Thymus (tissue), 11 donors: ENCODE measurements around the gene ASIC3. TPM values are rescaled to one million over a fixed set of nuclear protein-coding genes. Genes with fewer than 3 reads are reported as not detected.
"Not testable (repeated sequence)": the region's sequence is repeated elsewhere in the genome, so short reads cannot be mapped to it uniquely, and the experiment has no call there.

Source experiments
- DNase-seq, 9 donors: peaks; one replicate each; pipeline ENCODE4 v3.0.0-alpha.2; 2013; ENCODE audit warnings: low spot score in 9 of 9, low read depth in 6 of 9, missing footprints in 1 of 9
- H3K27ac ChIP-seq, 2 donors: one replicate each; pipeline ENCODE4 v1.5.1; 2013; ENCODE audit warnings: control low read depth in 1 of 2, low read depth in 1 of 2, low read length in 1 of 2, mild to moderate bottlenecking in 1 of 2, moderate library complexity in 1 of 2
- H3K27me3 ChIP-seq, 2 donors: one replicate each; pipeline ENCODE4 v1.5.1; 2013; ENCODE audit warnings: low read length in 1 of 2; ENCODE audit not compliant: control insufficient read depth in 2 of 2, insufficient read depth in 1 of 2
- H3K36me3 ChIP-seq, 2 donors: one replicate each; pipeline ENCODE4 v1.5.1; 2013; ENCODE audit warnings: low read length in 1 of 2, mild to moderate bottlenecking in 1 of 2, moderate library complexity in 1 of 2; ENCODE audit not compliant: control insufficient read depth in 2 of 2, insufficient read depth in 2 of 2
- H3K4me1 ChIP-seq, 2 donors: one replicate each; pipeline ENCODE4 v1.5.1; 2013; ENCODE audit warnings: low read length in 2 of 2; ENCODE audit not compliant: control insufficient read depth in 2 of 2, insufficient read depth in 2 of 2
- H3K4me3 ChIP-seq, 2 donors: one replicate each; pipeline ENCODE4 v1.5.1; 2013; ENCODE audit warnings: low read length in 2 of 2, control low read depth in 1 of 2, mild to moderate bottlenecking in 1 of 2
- H3K9me3 ChIP-seq, 2 donors: one replicate each; pipeline ENCODE4 v1.5.1; 2013; ENCODE audit warnings: low read length in 1 of 2, mild to moderate bottlenecking in 1 of 2; ENCODE audit not compliant: control insufficient read depth in 2 of 2, insufficient read depth in 1 of 2
- WGBS: extraction: QIAGEN DNeasy Blood & Tissue Kit; methylation state at CpG from one replicate; pipeline ENCODE4 v1.1.7; 2013; 5-methylcytosine and 5-hydroxymethylcytosine counted together
- polyA plus RNA-seq: library from polyadenylated mRNA; stranded (reverse); fragments of 200-250 nt; gene quantifications from one replicate; pipeline ENCODE4 v1.2.3, GENCODE V29; 2013
- total RNA-seq: library from RNA; stranded (reverse); fragments of 120-200 nt; gene quantifications from one replicate; pipeline ENCODE4 v1.2.4, GENCODE V29; 2013
- donor health status: healthy.

ASIC3 gene
- total and polyA plus RNA-seq, 2 donors, result 0.14 to 10.6 TPM

- not testable (repeated sequence) for DNase-seq, H3K36me3 ChIP-seq, H3K9me3 ChIP-seq
- H3K4me3 ChIP-seq, result peak overlapping the region; percentile 86
- 10% methylated on average over 16 of the region's 16 CpGs for WGBS
- H3K27me3 ChIP-seq, result peaks cover 0 to 45% of the 10 kb centered on the region in 2 donors
- H3K27ac ChIP-seq, result peak overlapping the region; percentile 71 to 82
- peaks cover 9 to 15% of the 10 kb centered on the region in 2 donors for H3K4me1 ChIP-seq
Measured at GRCh38 chr7:151027728-151028130, 20.6 kb upstream of the ASIC3 start.

DNA sequence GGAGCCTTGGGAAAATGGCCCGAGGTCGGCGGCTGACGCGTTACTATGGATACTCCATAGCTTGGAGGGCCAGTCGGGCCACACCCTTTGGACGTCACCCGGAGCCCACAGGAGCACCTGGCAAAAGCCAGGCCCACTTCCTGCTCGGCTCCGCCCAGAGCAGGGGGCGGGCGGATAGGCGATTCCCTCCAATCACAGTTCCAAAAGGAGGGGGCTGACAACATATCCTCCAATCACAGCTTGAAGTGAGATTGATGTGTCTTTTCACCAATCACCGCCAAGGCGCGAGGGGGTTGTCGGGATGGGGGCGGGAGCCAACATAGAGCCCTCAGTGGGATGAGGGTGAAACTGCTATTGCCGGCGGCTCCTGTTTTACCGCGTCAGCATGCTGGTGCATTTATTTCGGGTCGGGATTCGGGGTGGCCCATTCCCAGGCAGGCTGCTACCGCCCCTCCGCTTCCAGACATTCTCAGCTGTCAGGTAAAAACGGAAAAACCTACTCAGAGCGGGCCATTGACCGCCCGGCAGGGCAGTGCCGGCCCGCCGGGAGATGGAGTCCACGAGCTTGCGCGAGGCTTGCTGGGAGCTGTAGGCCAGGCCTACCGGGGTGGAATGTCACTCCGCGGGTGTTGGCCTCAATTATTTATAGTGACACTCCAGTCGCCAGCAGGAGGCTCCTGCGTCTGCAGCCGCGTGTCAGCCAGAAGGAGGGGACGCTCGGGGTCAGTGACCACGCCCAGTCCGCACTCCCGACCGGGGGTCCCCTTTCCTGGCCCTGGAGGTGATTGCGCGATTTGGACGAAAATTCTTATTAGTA is 20.0 kb upstream of the ASIC3 start, which contains the start of gene ABCB8:
TSS of gene ABCB8 (plus strand) at position 320 of the 817 bp plus-strand sequence. CDS start at position 386, 66 bp downstream.
- Histone ChIP-seq H3K36me3 (peaks cover 10 to 11% of the 10 kb centered on the region in 2 donors), H3K4me3 (peak within 1 kb of the TSS; percentile 86), H3K27ac (peak within 1 kb of the TSS; percentile 80 to 82), H3K27me3 (peaks cover 0 to 38% of the 10 kb centered on the region in 2 donors), H3K9me3 (no peaks in the 10 kb centered on the region), H3K4me1 (peaks cover 9 to 15% of the 10 kb centered on the region in 2 donors)
- WGBS, result 1% methylated on average over 53 of the region's 53 CpGs
- peak; percentile 98 to 100 (median 99) for DNase-seq

GRCh38 chr7:151028948-151029501 is 19.3 kb upstream of the ASIC3 start:
- no peak for DNase-seq
- peaks cover 0 to 33% of the 10 kb centered on the region in 2 donors for H3K27me3 ChIP-seq
- peaks cover 12 to 15% of the 10 kb centered on the region in 2 donors for H3K36me3 ChIP-seq
- WGBS, result 81% methylated on average over 17 of the region's 17 CpGs
- peak overlapping the region; percentile 86 for H3K4me3 ChIP-seq
- H3K9me3 ChIP-seq, result no peaks in the 10 kb centered on the region
- peaks cover 9 to 15% of the 10 kb centered on the region in 2 donors for H3K4me1 ChIP-seq
- no peak overlapping the region for H3K27ac ChIP-seq

DNA sequence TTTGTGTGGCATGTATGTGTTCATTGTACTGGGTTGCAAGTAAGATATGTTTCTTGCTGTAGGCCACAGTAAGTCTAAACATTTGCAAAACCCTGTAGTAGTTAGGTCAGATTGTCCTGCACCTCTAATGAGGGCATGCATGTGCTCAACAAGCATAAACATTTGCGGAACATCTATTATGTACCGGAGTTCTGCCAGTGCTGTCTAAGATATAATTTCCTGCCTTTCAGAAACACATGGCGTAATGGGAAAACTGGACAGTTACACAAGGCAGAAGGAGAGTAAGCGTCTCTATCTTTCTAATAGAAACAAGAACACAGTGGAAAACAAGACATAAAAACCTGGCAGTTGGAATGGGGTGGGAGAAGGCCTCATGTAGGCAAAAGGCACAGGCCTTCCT is 17.3 kb upstream of the ASIC3 start:
- peaks cover 0 to 15% of the 10 kb centered on the region in 2 donors for H3K27me3 ChIP-seq
- WGBS, result 99% methylated on average over 4 of the region's 4 CpGs
- H3K4me3 ChIP-seq, result no peak overlapping the region
- no peaks in the 10 kb centered on the region for H3K9me3 ChIP-seq
- no peak for DNase-seq
- H3K27ac ChIP-seq, result no peak overlapping the region
- H3K36me3 ChIP-seq, result peaks cover 32 to 33% of the 10 kb centered on the region in 2 donors
- peaks cover 9 to 15% of the 10 kb centered on the region in 2 donors for H3K4me1 ChIP-seq

GRCh38 chr7:151032936-151033863 is 15.1 kb upstream of the ASIC3 start:
- WGBS, result 96% methylated on average over 17 of the region's 17 CpGs
- Histone ChIP-seq H3K27me3 (no peaks in the 10 kb centered on the region), H3K36me3 (peaks cover 44 to 51% of the 10 kb centered on the region in 2 donors), H3K27ac (no peak overlapping the region), H3K4me1 (peaks cover 6 to 7% of the 10 kb centered on the region in 2 donors), H3K4me3 (no peak overlapping the region), H3K9me3 (no peaks in the 10 kb centered on the region)
- no peak for DNase-seq

- Histone ChIP-seq H3K4me3 (no peak overlapping the region), H3K9me3 (no peaks in the 10 kb centered on the region), H3K27ac (no peak overlapping the region), H3K36me3 (peaks cover 46 to 51% of the 10 kb centered on the region in 2 donors), H3K4me1 (peaks cover 5 to 9% of the 10 kb centered on the region in 2 donors), H3K27me3 (no peaks in the 10 kb centered on the region)
- DNase-seq, result no peak
- WGBS, result 98% methylated on average over 5 of the region's 5 CpGs
Measured at GRCh38 chr7:151033864-151034249, 14.5 kb upstream of the ASIC3 start.

DNA sequence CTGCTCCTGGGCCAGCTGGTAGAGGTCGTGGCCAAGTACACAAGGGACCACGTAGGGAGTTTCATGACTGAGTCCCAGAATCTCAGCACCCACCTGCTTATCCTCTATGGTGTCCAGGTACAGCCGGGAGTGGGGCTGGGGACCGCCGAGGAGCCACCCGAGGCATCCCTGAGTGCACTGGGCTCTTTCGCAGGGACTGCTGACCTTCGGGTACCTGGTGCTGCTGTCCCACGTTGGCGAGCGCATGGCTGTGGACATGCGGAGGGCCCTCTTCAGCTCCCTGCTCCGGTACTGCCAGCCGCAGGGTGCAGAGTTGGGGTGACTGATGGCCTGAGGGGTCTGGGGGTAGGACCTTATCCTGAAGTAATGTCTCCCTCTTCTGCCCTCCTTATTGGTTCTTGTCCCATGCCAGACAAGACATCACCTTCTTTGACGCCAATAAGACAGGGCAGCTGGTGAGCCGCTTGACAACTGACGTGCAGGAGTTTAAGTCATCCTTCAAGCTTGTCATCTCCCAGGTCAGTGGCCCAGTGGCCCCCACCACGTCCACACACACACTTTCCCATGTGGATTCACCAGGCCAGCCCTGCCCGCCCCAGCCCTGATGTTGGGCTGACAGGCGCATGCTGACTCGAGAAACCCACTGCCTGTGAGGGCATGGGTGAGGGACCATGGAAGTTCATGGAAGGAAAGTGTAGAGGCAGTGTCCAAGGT is 13.9 kb upstream of the ASIC3 start:
- H3K9me3 ChIP-seq, result no peaks in the 10 kb centered on the region
- H3K4me3 ChIP-seq, result no peak overlapping the region
- H3K27ac ChIP-seq, result no peak overlapping the region
- DNase-seq, result no peak
- H3K36me3 ChIP-seq, result peaks cover 46 to 51% of the 10 kb centered on the region in 2 donors
- H3K27me3 ChIP-seq, result no peaks in the 10 kb centered on the region
- 95% methylated on average over 21 of the region's 21 CpGs for WGBS
- peaks cover 0 to 5% of the 10 kb centered on the region in 2 donors for H3K4me1 ChIP-seq

DNA sequence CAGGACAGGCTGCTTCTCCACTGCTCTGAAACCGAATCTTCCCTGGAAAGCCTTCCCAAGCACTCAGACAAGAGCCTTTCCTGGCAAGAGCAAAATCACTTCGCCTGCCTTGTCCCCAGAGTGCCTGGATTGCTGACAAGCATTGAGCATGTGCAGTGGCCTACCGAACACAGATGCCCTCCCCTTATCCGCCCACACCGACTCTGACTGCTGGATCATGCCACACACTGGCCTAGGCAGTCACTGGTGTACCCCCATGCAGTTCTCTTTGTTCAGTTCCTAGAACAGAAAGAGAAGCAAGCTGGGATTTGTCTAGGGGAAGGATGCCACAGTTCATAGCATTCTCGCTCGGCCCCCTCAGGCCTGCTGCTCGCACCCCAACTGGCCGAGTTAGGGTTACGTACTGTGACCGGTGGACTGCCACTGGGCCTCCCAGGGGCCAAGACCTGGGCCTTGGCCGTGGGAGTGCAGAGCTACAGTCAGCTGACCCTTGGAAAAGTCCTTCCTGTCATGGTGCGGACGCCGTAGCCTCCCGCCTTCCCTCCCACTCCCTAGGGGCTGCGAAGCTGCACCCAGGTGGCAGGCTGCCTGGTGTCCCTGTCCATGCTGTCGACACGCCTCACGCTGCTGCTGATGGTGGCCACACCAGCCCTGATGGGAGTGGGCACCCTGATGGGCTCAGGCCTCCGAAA is 13.2 kb upstream of the ASIC3 start:
- H3K27me3 ChIP-seq, result no peaks in the 10 kb centered on the region
- H3K9me3 ChIP-seq, result no peaks in the 10 kb centered on the region
- peaks cover 46 to 51% of the 10 kb centered on the region in 2 donors for H3K36me3 ChIP-seq
- 96% methylated on average over 21 of the region's 21 CpGs for WGBS
- no peak overlapping the region for H3K27ac ChIP-seq
- DNase-seq, result no peak
- H3K4me3 ChIP-seq, result no peak overlapping the region
- peaks cover 0 to 5% of the 10 kb centered on the region in 2 donors for H3K4me1 ChIP-seq
